MCF 10A (cell line): ENCODE results near the gene EXOC1. TPM values are rescaled to one million over a fixed set of nuclear protein-coding genes. Genes with fewer than 3 reads are reported as not detected.

Experiments used
- BruUV-seq: library from RNA; stranded (reverse); fragments of 400-500 nt; replicated peaks from 2 replicates; lab custom pipeline; 2021; lab: Mats Ljungman, UMichigan
- CTCF ChIA-PET: fragments of 300-600 bp; sonication (Branson Sonifier 250); formaldehyde crosslinking; extraction: SDS; loops from one replicate; lab custom pipeline; 2021; ENCODE audit warnings: antibody characterized with exemption, inconsistent platforms; lab: Yijun Ruan, JAX
- POLR2A ChIA-PET: fragments of 300-600, 350-650 bp; sonication (Branson Sonifier 250); formaldehyde crosslinking; extraction: SDS; loops from one replicate; lab custom pipeline; 2020; ENCODE audit warnings: antibody characterized with exemption, inconsistent platforms; lab: Yijun Ruan, JAX
- DNase-seq: peaks from one replicate; pipeline ENCODE4 v3.0.0-alpha.2; 2018; ENCODE audit not compliant: unreplicated experiment
- H3K27ac Mint-ChIP-seq: one replicate; pipeline ENCODE4 v1.8.0; 2022; ENCODE audit warnings: mild to moderate bottlenecking, low read depth, mixed read lengths; ENCODE audit not compliant: unreplicated experiment
- H3K27me3 Mint-ChIP-seq: one replicate; pipeline ENCODE4 v1.8.0; 2022; ENCODE audit warnings: mixed read lengths; ENCODE audit not compliant: insufficient read depth, unreplicated experiment
- H3K36me3 Mint-ChIP-seq: one replicate; pipeline ENCODE4 v1.8.0; 2022; ENCODE audit warnings: mild to moderate bottlenecking, moderate library complexity, mixed read lengths; ENCODE audit not compliant: insufficient read depth, unreplicated experiment
- H3K4me1 Mint-ChIP-seq: one replicate; pipeline ENCODE4 v1.8.0; 2022; ENCODE audit warnings: mixed read lengths; ENCODE audit not compliant: insufficient read depth, unreplicated experiment
- H3K4me3 Mint-ChIP-seq: one replicate; pipeline ENCODE4 v1.8.0; 2022; ENCODE audit warnings: mild to moderate bottlenecking, moderate library complexity, mixed read lengths; ENCODE audit not compliant: unreplicated experiment
- H3K9me3 Mint-ChIP-seq: one replicate; pipeline ENCODE4 v1.8.0; 2022; ENCODE audit warnings: mixed read lengths; ENCODE audit not compliant: unreplicated experiment
- intact Hi-C: fragments of 100-400 bp; cut with micrococcal nuclease; formaldehyde crosslinking; loops from 2 replicates; pipeline ENCODE4 v1.14.1; 2022
- total RNA-seq: library from RNA; stranded (reverse); gene quantifications from 2 replicates; pipeline ENCODE4 v1.2.3, GENCODE V29; 2022
- TF ChIP-seq, protein P1 (sequence below): fragments of 200-600 bp; IDR thresholded peaks from one replicate; pipeline ENCODE4 v1.8.0; 2022; ENCODE audit warnings: antibody characterized with exemption, mild to moderate bottlenecking; ENCODE audit not compliant: unreplicated experiment

The EXOC1 gene
- total RNA-seq, 1 experiment from 2014 or later: 31.4 TPM

DNA sequence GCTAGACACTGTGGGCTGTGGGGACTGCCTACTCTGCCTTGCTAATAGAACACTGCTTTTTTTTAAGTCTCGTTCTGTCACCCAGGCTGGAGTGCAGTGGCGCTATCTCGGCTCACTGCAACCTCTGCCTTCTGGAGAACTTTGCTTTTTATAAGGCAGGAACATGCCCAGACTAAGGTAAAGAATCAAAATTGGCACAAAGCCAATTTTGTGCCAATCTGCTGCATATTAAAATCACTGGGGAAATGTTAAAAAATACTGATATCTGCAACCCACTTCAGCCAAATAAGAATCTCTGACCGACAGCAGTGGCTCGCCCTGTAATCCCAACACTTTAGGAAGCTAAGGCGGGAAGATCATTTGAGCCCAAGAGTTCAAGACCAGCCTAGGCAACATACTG is 58.8 kb downstream of the EXOC1 start:
- intact Hi-C loops: no loop called here
- Mint-ChIP-seq H3K9me3 (no peaks in the 10 kb centered on the region), H3K27me3 (no peaks in the 10 kb centered on the region), H3K4me3 (no peak overlapping the region), H3K27ac (no peak overlapping the region), H3K4me1 (peaks cover 9% of the 10 kb centered on the region), H3K36me3 (no peaks in the 10 kb centered on the region)
- CTCF ChIA-PET: interaction anchor here (0.7 to 2.3 kb wide), 3 partner anchors 11 to 902 kb away, joined by 3 to 8 read pairs (median 3); partner anchors contain the start of gene CEP135
- no TSS peak for BruUV-seq
- POLR2A ChIA-PET: no interaction called here
- TF ChIP-seq, protein P1, sequence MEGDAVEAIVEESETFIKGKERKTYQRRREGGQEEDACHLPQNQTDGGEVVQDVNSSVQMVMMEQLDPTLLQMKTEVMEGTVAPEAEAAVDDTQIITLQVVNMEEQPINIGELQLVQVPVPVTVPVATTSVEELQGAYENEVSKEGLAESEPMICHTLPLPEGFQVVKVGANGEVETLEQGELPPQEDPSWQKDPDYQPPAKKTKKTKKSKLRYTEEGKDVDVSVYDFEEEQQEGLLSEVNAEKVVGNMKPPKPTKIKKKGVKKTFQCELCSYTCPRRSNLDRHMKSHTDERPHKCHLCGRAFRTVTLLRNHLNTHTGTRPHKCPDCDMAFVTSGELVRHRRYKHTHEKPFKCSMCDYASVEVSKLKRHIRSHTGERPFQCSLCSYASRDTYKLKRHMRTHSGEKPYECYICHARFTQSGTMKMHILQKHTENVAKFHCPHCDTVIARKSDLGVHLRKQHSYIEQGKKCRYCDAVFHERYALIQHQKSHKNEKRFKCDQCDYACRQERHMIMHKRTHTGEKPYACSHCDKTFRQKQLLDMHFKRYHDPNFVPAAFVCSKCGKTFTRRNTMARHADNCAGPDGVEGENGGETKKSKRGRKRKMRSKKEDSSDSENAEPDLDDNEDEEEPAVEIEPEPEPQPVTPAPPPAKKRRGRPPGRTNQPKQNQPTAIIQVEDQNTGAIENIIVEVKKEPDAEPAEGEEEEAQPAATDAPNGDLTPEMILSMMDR: no peak
- DNase-seq: peak; percentile 12

- Mint-ChIP-seq H3K27ac (no peak overlapping the region), H3K36me3 (no peaks in the 10 kb centered on the region), H3K27me3 (no peaks in the 10 kb centered on the region), H3K4me1 (no peaks in the 10 kb centered on the region), H3K4me3 (no peak overlapping the region), H3K9me3 (peaks cover 16% of the 10 kb centered on the region)
- ChIA-PET CTCF (interaction anchor here (0.6 to 0.7 kb wide), 2 partner anchors 29 to 362 kb away, joined by 3 read pairs; no protein-coding TSS in a partner anchor), POLR2A (interaction anchor here (0.9 kb wide), 1 partner anchor 1085 kb away, joined by 3 read pairs; no protein-coding TSS in a partner anchor)
- no TSS peak for BruUV-seq
- TF ChIP-seq, protein P1: no peak
- intact Hi-C loops: no loop called here
- DNase-seq: no peak
These were observed 67.1 kb downstream of the EXOC1 start for GRCh38 chr4:55920571-55920970.

- intact Hi-C loops: no loop called here
- DNase-seq: no peak
- no peaks in the 10 kb centered on the region for H3K4me1 Mint-ChIP-seq
- peaks cover 16% of the 10 kb centered on the region for H3K9me3 Mint-ChIP-seq
- ChIA-PET POLR2A (no interaction called here), CTCF (interaction anchor here (0.6 kb wide), 1 partner anchor 28 kb away, joined by 3 read pairs; no protein-coding TSS in a partner anchor)
- no peak overlapping the region for H3K4me3 Mint-ChIP-seq
- H3K27ac Mint-ChIP-seq: no peak overlapping the region
- TF ChIP-seq, protein P1: no peak
- no TSS peak for BruUV-seq
- H3K36me3 Mint-ChIP-seq: no peaks in the 10 kb centered on the region
- H3K27me3 Mint-ChIP-seq: no peaks in the 10 kb centered on the region
These were observed 67.6 kb downstream of the EXOC1 start for GRCh38 chr4:55921093-55921492.

- intact Hi-C loops: no loop called here
- no peak overlapping the region for H3K27ac Mint-ChIP-seq
These were observed 71.8 kb downstream of the EXOC1 start for GRCh38 chr4:55925241-55925640.

More at GRCh38 chr4:55925241-55925640, 71.8 kb downstream of the EXOC1 start:
- DNase-seq: no peak
- no TSS peak for BruUV-seq
- TF ChIP-seq, protein P1: no peak
- H3K4me3 Mint-ChIP-seq: no peak overlapping the region
- H3K9me3 Mint-ChIP-seq: peaks cover 7% of the 10 kb centered on the region
- H3K27me3 Mint-ChIP-seq: no peaks in the 10 kb centered on the region
- CTCF ChIA-PET: no interaction called here
- no peaks in the 10 kb centered on the region for H3K4me1 Mint-ChIP-seq
- H3K36me3 Mint-ChIP-seq: no peaks in the 10 kb centered on the region
- POLR2A ChIA-PET: no interaction called here
